ENCODE measurements around the gene ITPR2.
"Not testable (repeated sequence)": the region's sequence is repeated elsewhere in the genome, so short reads cannot be mapped to it uniquely, and the experiment has no call there.

Gene ITPR2

DNA sequence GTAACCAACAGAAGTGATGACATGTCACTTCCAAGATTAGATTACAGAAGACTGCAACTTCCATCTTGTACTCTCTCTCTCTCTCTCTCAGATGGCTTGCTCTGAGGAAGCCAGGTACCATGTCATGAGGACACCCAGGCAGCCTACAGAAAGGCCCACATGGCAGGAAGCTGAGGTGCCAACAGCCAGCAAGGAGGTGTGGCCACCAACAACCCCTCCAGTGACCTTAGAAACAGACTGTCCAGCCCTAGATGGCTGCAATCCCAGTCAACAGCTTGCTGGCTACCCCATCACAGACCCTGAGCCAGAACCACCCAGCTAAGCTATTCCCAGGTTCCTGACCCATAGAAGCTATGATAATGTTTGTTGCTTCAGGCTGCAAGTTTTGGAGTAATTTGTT lies 178.4 kb downstream of the ITPR2 start:
- no peak for DNase-seq

GRCh38 chr12:26651566-26652188 lies 181.3 kb downstream of the ITPR2 start:
- peak; percentile 64 for DNase-seq

DNA sequence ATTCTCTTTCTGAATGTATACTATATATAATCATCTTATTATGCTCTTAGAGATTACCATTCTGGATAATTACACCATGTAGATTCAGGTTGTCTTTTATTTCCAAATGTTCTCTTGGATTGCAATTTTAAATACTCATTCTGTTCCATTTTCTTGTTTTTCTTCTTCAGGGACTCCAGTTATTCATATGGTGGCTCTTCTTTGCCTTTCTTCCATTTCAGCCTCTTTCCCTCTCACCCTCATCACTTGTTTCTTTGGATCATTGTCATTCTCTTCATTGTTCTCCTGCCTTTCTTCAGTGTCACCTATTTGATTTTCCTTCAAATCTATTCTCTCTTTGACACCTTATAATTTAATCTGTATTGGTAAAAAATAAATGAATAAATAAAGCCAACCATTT lies 182.0 kb downstream of the ITPR2 start:
- no peak for DNase-seq

- DNase-seq = no peak
Measured at GRCh38 chr12:26648999-26649398, 184.0 kb downstream of the ITPR2 start.

DNA sequence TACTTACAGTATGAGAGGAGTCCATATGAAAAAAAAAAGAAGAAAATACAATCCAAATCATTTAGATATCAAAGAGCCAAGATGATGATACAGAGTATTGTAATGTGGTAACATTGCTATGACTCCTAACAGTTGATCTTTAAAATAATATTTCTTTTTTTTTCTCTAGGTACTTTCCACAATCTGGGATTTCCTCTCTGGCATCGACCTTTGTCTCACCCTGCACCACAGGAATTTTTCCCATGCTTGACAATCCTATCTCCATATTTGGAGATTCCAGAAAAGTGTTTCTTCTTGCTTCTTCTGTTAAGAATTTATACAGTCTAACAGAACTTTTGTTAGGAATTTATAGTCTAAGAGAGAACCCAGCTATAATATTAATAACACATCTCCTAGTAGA lies 184.4 kb downstream of the ITPR2 start:
- DNase-seq = peak; percentile 94

- DNase-seq = no peak
Measured at GRCh38 chr12:26648066-26648465, 184.9 kb downstream of the ITPR2 start.

DNA sequence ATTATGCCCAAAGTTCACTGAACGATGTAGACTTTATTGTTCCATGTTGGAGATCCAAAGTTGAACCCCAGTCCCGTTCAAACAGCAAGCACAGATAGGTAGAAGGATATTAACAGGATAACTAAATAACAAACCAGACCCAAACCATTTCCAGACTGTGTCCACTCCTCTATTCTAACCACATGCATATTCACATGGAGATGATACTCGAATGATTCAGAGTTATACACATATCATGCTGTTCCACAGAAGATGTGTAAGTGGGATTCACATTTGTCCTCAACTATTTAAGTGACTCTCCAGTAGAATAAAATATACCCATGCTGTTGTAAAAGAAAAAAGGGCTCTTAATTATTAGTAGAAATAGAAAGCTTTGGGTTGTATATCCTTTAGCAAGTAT lies 185.9 kb downstream of the ITPR2 start:
- DNase-seq = peak; percentile 23

GRCh38 chr12:26646571-26646970 lies 186.4 kb downstream of the ITPR2 start:
- no peak for DNase-seq

GRCh38 chr12:26644376-26644775 lies 188.6 kb downstream of the ITPR2 start:
- DNase-seq = not testable (repeated sequence)

- DNase-seq = no peak
Measured at GRCh38 chr12:26643532-26644315, 189.3 kb downstream of the ITPR2 start.

GRCh38 chr12:26642361-26642760 lies 190.6 kb downstream of the ITPR2 start:
- DNase-seq = peak; percentile 56

- DNase-seq = peak; percentile 82
Measured at GRCh38 chr12:26636710-26637328, 196.2 kb downstream of the ITPR2 start.

DNA sequence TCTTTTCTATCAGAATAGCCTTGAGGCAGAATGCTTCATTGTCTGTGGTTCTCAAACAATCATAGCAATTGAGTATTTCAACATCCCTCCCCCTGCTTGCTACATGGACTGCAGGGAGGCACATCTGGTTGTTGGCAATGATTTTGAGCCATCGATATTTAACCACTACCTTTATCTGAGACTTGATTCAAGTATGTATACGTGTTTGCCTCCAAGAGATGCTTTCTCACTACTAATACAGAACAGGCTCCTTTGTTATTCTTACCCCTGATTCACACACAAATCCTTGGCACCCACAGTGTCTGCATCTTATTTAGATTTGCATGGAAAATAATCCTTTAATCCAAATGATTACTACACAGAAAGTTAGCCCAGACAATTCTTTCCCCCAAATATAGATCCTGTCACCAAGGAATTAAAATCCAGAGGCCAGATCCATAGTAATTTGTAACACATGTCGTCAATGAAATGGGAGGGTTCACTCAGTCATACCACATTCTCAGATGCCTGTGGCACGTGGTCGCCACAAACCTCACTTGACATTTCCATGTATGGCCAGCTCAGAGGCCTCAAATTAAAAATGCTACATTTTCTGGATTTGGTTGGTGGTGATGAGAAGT lies 199.3 kb downstream of the ITPR2 start:
- peak; percentile 69 for DNase-seq

DNA sequence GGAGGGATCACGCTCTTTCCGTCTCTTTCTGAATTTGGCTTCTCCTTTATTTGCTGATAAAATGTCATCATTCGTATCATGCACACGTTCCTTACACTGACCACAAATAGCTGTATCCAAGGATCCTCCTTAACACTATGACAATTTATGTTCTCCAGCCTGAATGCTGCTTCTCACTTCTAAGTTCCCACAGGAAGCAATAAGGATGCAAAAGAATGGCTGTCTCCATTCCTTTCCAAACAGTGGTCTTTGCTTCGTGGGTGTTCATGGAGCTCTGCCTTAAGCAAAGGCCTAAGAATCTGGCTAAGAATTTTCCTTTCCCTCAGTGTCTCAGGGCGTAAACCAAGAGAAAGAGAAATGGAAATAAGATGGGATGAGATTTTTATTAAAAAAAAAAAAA lies 200.2 kb downstream of the ITPR2 start:
- DNase-seq = no peak

DNA sequence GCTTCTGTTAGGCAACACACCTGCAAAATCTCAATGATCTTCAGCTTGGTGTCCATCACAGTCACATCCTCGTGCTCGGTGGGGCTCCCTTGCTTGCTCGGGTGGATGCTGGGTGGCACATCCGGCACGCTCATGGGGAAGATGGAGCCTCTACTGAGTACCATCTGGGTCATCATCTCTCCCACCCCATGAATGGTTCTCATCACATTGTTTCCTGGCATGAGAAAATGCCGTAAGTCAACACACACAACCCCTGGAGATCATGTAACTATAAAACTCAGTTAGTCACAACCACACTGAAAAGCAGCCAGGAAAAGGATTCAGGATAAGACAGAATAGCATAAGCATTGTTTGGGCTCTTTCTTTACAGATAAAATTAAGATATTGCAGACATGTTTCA lies 201.1 kb downstream of the ITPR2 start:
- DNase-seq = no peak

- DNase-seq = peak; percentile 77
Measured at GRCh38 chr12:26630546-26631027, 202.4 kb downstream of the ITPR2 start.

DNA sequence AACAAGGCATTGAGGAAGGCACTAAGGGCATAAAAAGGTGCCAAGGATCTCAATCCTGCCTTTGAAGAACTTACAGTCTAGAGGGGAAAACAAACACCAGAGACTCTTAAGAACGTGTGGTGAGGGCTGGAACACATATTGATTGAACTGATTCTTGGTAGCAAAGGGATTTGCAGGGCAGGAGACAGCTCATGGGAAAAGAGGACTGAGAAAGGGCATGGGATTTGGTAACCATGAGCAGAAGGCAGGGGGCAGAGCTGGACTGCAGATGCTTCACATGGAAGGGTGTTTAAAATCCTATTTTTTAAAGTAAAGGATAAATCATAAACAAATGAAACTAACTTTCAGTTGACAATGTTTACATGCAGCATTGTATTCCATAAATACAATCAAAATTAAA lies 203.1 kb downstream of the ITPR2 start:
- DNase-seq = peak; percentile 51

GRCh38 chr12:26628234-26628633 lies 204.8 kb downstream of the ITPR2 start:
- no peak for DNase-seq

GRCh38 chr12:26627335-26627734 lies 205.7 kb downstream of the ITPR2 start:
- DNase-seq = no peak

- DNase-seq = no peak
Measured at GRCh38 chr12:26623136-26623535, 209.9 kb downstream of the ITPR2 start.

GRCh38 chr12:26622601-26623000 lies 210.4 kb downstream of the ITPR2 start:
- DNase-seq = no peak

GRCh38 chr12:26621932-26622331 lies 211.1 kb downstream of the ITPR2 start:
- no peak for DNase-seq

GRCh38 chr12:26620907-26621306 lies 212.1 kb downstream of the ITPR2 start:
- DNase-seq = no peak

DNA sequence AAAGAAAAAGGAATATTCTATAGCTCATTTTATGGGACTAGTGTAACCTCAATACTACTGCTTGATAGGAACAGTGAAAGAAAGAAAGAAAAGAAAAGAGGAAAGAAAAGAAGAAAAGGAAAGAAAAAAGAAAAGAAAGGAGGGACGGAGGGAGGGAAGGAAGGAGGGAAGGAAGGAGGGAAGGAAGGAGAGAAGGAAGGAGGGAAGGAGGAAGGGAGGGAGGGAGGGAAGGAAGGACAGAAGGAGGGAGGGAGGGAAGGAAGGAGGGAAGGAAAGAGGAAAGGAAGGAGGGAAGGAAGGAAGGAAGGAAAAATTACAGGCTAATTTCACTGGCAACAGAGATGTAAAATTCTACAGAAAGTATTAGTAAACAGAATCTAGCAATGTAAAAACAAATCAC lies 215.5 kb downstream of the ITPR2 start:
- no peak for DNase-seq

All from HCEC 1CT (cell line).